MCF 10A (cell line): ENCODE data around the gene ATP2A2. TPM values are rescaled to one million over a fixed set of nuclear protein-coding genes. Genes with fewer than 3 reads are reported as not detected.

ENCODE experiments used
- BruUV-seq: library from RNA; stranded (reverse); fragments of 400-500 nt; replicated peaks from 2 replicates; lab custom pipeline; 2021; lab: Mats Ljungman, UMichigan
- CTCF ChIA-PET: fragments of 300-600 bp; sonication (Branson Sonifier 250); formaldehyde crosslinking; extraction: SDS; loops from one replicate; lab custom pipeline; 2021; ENCODE audit warnings: antibody characterized with exemption, inconsistent platforms; lab: Yijun Ruan, JAX
- POLR2A ChIA-PET: fragments of 300-600, 350-650 bp; sonication (Branson Sonifier 250); formaldehyde crosslinking; extraction: SDS; loops from one replicate; lab custom pipeline; 2020; ENCODE audit warnings: antibody characterized with exemption, inconsistent platforms; lab: Yijun Ruan, JAX
- DNase-seq: peaks from one replicate; pipeline ENCODE4 v3.0.0-alpha.2; 2018; ENCODE audit not compliant: unreplicated experiment
- H3K27ac Mint-ChIP-seq: one replicate; pipeline ENCODE4 v1.8.0; 2022; ENCODE audit warnings: mild to moderate bottlenecking, low read depth, mixed read lengths; ENCODE audit not compliant: unreplicated experiment
- H3K27me3 Mint-ChIP-seq: one replicate; pipeline ENCODE4 v1.8.0; 2022; ENCODE audit warnings: mixed read lengths; ENCODE audit not compliant: insufficient read depth, unreplicated experiment
- H3K36me3 Mint-ChIP-seq: one replicate; pipeline ENCODE4 v1.8.0; 2022; ENCODE audit warnings: mild to moderate bottlenecking, moderate library complexity, mixed read lengths; ENCODE audit not compliant: insufficient read depth, unreplicated experiment
- H3K4me1 Mint-ChIP-seq: one replicate; pipeline ENCODE4 v1.8.0; 2022; ENCODE audit warnings: mixed read lengths; ENCODE audit not compliant: insufficient read depth, unreplicated experiment
- H3K4me3 Mint-ChIP-seq: one replicate; pipeline ENCODE4 v1.8.0; 2022; ENCODE audit warnings: mild to moderate bottlenecking, moderate library complexity, mixed read lengths; ENCODE audit not compliant: unreplicated experiment
- H3K9me3 Mint-ChIP-seq: one replicate; pipeline ENCODE4 v1.8.0; 2022; ENCODE audit warnings: mixed read lengths; ENCODE audit not compliant: unreplicated experiment
- intact Hi-C: fragments of 100-400 bp; cut with micrococcal nuclease; formaldehyde crosslinking; loops from 2 replicates; pipeline ENCODE4 v1.14.1; 2022
- total RNA-seq: library from RNA; stranded (reverse); gene quantifications from 2 replicates; pipeline ENCODE4 v1.2.3, GENCODE V29; 2022
- TF ChIP-seq, protein P1 (sequence below): fragments of 200-600 bp; IDR thresholded peaks from one replicate; pipeline ENCODE4 v1.8.0; 2022; ENCODE audit warnings: antibody characterized with exemption, mild to moderate bottlenecking; ENCODE audit not compliant: unreplicated experiment

Gene ATP2A2
- total RNA-seq, 1 experiment from 2014 or later, result 272 TPM

DNA sequence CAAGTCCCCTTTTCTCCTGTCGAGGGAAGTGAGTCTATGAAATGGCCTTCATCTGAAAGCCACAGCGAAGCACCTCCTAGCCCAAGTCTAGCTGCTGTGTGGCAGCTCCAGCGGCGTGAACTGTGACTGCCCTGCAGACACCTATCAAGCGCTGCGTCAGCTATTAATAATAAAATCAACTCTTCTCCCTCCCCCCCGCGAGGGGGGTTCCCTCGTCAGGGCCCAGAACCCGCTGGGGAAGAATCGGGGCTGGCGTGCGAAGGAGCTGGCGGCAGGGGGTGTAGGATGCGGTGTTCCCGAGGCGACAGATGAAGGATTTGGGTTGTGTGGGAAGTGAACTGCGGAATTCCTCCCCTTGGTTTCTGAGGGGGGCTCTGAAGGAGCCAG is 662 bp upstream of the ATP2A2 start:
- TF ChIP-seq, protein P1, sequence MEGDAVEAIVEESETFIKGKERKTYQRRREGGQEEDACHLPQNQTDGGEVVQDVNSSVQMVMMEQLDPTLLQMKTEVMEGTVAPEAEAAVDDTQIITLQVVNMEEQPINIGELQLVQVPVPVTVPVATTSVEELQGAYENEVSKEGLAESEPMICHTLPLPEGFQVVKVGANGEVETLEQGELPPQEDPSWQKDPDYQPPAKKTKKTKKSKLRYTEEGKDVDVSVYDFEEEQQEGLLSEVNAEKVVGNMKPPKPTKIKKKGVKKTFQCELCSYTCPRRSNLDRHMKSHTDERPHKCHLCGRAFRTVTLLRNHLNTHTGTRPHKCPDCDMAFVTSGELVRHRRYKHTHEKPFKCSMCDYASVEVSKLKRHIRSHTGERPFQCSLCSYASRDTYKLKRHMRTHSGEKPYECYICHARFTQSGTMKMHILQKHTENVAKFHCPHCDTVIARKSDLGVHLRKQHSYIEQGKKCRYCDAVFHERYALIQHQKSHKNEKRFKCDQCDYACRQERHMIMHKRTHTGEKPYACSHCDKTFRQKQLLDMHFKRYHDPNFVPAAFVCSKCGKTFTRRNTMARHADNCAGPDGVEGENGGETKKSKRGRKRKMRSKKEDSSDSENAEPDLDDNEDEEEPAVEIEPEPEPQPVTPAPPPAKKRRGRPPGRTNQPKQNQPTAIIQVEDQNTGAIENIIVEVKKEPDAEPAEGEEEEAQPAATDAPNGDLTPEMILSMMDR, result no peak
- peak; percentile 49 for DNase-seq
- Mint-ChIP-seq H3K27me3 (no peaks in the 10 kb centered on the region), H3K9me3 (no peaks in the 10 kb centered on the region), H3K36me3 (peaks cover 31% of the 10 kb centered on the region), H3K4me1 (peaks cover 20% of the 10 kb centered on the region), H3K4me3 (peak overlapping the region; percentile 87), H3K27ac (peak overlapping the region; percentile 85)
- BruUV-seq, result TSS peak; percentile 46
- POLR2A ChIA-PET, result interaction anchor here (0.6 to 6.5 kb wide), 37 partner anchors 9 to 1437 kb away, joined by 3 to 120 read pairs (median 4); partner anchors contain the start of genes FAM216A and GPN3
- intact Hi-C loops, result loop anchor here (1.0 to 5.0 kb wide), 4 partner anchors 33 to 158 kb away; partner anchors contain the start of gene IFT81
- CTCF ChIA-PET, result interaction anchor here (0.6 to 2.1 kb wide), 12 partner anchors 8 to 502 kb away, joined by 3 to 13 read pairs (median 4); no protein-coding TSS in a partner anchor

DNA sequence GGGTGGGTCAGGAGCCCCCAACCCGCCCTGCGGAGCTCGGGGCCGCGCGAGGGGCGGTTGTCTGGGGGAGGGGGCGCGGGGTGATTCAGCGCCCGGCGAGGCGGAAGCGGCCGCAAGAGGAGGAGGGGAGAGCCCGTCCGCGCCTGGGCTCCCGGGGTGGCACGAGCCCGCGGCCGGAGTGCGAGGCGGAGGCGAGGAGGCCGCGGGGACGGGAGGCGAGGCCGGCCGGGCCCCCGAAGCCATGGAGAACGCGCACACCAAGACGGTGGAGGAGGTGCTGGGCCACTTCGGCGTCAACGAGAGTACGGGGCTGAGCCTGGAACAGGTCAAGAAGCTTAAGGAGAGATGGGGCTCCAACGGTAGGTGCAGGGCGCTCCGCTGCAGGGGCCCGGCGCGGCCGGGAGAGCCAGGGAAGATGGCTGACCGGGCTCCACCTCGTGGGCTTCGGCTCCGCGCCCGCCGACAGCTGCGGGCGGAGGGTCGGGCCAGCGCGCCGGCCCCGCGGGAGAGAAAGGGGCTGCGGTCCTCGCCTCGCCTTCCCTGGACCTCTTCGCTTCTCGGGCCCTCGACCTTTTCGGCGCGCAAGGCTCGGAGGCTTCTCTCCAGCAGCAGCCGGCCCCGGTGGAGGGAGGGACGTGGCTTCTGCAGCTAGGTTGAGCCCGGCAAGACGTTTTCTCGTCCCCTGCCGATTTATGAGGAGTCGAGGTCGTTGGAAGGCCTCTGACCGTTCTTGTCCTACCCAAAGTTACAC is 677 bp downstream of the ATP2A2 start:
- Mint-ChIP-seq H3K27ac (peak overlapping the region; percentile 85), H3K4me1 (peaks cover 22% of the 10 kb centered on the region), H3K4me3 (peak overlapping the region; percentile 87), H3K27me3 (no peaks in the 10 kb centered on the region), H3K9me3 (no peaks in the 10 kb centered on the region), H3K36me3 (peaks cover 41% of the 10 kb centered on the region)
- ChIA-PET CTCF (interaction anchor here (0.5 to 0.8 kb wide), 4 partner anchors 42 to 965 kb away, joined by 3 to 5 read pairs (median 3); no protein-coding TSS in a partner anchor), POLR2A (interaction anchor here (0.7 to 6.5 kb wide), 19 partner anchors 11 to 318 kb away, joined by 3 to 120 read pairs (median 4); partner anchors contain the start of genes ANKRD13A and IFT81)
- TSS peak; percentile 65 for BruUV-seq
- TF ChIP-seq, protein P1, result no peak
- intact Hi-C loops, result loop anchor here (2.0 to 5.0 kb wide), 4 partner anchors 34 to 181 kb away; partner anchors contain the start of gene IFT81
- peak; percentile 64 for DNase-seq

DNA sequence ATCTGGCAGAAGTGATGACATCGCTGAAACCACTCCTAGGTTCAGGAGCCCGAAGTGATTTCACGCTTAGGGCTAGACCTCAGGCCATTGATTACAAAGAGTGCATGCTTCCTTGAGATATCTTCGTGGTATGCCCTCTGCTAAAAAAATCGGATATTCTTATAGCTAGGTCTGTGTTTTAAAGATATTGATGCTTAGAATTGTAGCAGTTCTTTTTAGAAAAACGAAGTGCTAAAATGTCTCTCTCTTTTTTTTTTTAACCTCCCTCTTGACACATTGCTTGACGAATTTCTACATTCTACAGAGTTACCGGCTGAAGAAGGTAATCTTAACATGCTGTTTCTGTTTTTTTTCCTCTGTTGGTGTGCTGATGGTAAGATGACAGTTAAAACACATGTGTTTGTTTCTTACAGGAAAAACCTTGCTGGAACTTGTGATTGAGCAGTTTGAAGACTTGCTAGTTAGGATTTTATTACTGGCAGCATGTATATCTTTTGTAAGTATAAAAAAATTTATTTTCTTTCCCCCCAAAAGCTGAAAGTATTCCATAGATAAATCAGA is 1.3 kb downstream of the ATP2A2 start:
- DNase-seq, result no peak
- peak overlapping the region; percentile 85 for H3K27ac Mint-ChIP-seq
- POLR2A ChIA-PET, result interaction anchor here (0.6 to 6.5 kb wide), 21 partner anchors 8 to 287 kb away, joined by 3 to 120 read pairs (median 4); partner anchors contain the start of genes ANKRD13A and IFT81

More for the DNA sequence above, 1.3 kb downstream of the ATP2A2 start:
- TF ChIP-seq, protein P1, result no peak
- H3K4me3 Mint-ChIP-seq, result peak overlapping the region; percentile 87
- BruUV-seq, result no TSS peak
- CTCF ChIA-PET, result interaction anchor here (0.6 to 1.0 kb wide), 5 partner anchors 29 to 964 kb away, joined by 3 to 5 read pairs (median 3); no protein-coding TSS in a partner anchor
- intact Hi-C loops, result loop anchor here (2.0 to 5.0 kb wide), 3 partner anchors 35 to 182 kb away; partner anchors contain the start of gene IFT81
- H3K27me3 Mint-ChIP-seq, result no peaks in the 10 kb centered on the region
- H3K36me3 Mint-ChIP-seq, result peaks cover 48% of the 10 kb centered on the region
- no peaks in the 10 kb centered on the region for H3K9me3 Mint-ChIP-seq
- peaks cover 22% of the 10 kb centered on the region for H3K4me1 Mint-ChIP-seq
